ENCODE measurements around the gene CALY.

CALY gene

DNA sequence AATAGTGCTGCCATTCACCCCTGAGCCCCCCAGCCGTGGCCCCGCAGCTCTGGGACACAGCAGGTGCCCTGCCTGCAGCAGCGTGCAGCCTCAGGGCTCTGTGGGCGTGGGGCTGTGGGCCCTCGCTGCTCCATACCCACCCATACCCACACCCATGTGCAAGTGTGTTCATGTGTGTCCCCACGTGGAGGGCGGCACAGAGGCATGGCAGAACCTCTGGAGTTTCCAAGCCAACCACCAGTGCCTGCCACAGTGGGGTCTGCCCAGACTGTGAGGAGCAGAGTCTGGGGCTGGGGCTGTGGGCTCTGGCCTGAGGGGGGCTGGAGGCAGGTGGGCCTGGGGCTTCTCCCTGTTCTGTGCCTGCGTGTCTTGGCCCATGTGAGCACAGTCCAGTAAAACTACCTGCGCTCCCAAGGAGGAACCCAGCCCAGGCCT, 12.9 kb upstream of the CALY start:
- TF ChIP-seq ZBTB7A (IDR thresholded peaks at IDR 0.05; ENCODE audit: low read depth): 0 out of 2 replicates have a peak, but pooled peaks have one; percentile 37
- no peak for TF ChIP-seq NFIC (IDR thresholded peaks at IDR 0.05)
- no peak for TF ChIP-seq RAD21 (IDR thresholded peaks at IDR 0.05; ENCODE audit: low read depth)

DNA sequence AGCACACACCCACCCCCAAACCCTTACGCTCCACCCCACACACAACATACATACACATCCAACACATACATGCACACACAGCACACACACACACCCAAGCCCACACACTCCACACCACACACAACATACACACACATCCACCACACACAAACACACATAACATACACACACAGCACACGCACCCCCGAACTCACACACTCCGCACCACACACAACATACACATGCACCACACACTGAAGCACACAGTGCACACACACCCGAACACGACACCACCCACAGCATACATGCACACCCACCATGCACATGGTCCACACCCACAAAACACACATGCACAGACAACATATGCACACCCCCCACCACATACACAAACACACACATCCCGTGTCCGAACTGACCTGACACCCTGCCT, 12.5 kb upstream of the CALY start:
- TF ChIP-seq, protein P1, sequence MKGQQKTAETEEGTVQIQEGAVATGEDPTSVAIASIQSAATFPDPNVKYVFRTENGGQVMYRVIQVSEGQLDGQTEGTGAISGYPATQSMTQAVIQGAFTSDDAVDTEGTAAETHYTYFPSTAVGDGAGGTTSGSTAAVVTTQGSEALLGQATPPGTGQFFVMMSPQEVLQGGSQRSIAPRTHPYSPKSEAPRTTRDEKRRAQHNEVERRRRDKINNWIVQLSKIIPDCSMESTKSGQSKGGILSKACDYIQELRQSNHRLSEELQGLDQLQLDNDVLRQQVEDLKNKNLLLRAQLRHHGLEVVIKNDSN (IDR thresholded peaks at IDR 0.05): no peak
- TF ChIP-seq NFIC (IDR thresholded peaks at IDR 0.05): no peak
- no peak for TF ChIP-seq EP300 (IDR thresholded peaks at IDR 0.05; ENCODE audit: borderline replicate concordance)
- TF ChIP-seq, protein P2, sequence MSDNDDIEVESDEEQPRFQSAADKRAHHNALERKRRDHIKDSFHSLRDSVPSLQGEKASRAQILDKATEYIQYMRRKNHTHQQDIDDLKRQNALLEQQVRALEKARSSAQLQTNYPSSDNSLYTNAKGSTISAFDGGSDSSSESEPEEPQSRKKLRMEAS (IDR thresholded peaks at IDR 0.05): no peak
- TF ChIP-seq TEAD4 (IDR thresholded peaks at IDR 0.05): no peak
- no peak for TF ChIP-seq EGR1 (IDR thresholded peaks at IDR 0.05)
- no peak for TF ChIP-seq CEBPB (IDR thresholded peaks at IDR 0.05)
- no peak for TF ChIP-seq RAD21 (IDR thresholded peaks at IDR 0.05; ENCODE audit: low read depth)
- TF ChIP-seq FOXM1 (IDR thresholded peaks at IDR 0.05; ENCODE audit: borderline replicate concordance, low read depth): no peak

DNA sequence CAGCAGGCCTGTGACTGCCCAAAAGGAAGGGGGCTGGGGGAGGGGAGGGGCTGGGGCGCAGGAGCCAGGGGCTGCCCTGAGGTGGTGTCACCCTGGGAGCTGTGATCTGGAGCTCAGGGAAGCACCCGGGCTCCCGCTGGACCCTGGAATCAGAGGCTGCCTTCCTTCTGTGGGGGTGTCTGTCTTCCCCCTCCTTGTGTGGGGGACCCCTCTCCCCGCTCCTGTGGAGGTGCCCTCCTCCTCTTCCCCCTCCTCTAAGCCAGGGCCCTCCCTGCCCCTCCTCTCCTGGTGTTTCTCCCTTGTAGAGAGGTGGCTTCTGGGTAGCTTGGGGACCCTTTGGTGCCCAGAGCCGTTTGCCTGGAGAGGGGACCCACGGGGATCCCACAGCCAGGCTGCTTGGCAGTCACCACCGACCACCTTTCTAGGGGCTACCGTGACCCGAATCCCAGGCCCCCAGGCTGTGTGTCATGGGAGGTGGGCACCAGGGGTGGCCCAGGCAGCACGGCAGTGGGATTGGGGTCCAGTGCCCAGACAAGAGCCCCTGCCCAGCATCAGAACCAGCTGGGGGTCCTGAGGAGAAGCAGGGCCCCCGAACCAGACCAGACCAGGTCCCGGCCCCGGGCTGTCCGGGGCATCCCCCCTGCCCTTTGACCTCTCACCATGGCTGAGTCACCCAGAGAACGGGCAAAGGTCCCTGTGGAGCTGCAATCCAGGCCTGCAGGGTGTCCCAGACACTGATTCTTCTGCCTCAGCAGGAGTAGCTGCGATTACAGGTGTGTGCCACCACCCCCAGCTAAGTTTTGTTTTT, 11.2 kb upstream of the CALY start:
- TF ChIP-seq FOXM1 (IDR thresholded peaks at IDR 0.05; ENCODE audit: borderline replicate concordance, low read depth): no peak

DNA sequence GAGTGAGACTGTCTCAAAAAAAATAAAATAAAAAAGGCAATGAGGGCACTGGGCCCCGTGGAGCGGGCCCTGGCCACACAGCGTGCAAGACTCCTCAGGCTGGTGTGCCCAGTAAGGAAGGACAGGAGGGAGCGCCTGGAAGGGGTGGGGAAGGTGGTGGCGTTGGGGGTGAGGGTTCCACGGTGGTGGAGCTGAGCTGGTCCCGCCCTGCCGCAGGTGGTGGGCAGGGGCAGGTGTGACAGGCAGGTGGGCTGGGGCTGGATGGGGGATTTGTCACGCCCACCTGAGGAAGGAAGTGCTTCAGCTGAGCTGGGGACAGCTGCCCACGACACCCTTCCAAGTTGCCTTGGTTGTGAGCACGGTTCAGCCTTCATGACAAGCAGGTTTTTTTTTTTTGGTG, 9.7 kb upstream of the CALY start:
- TF ChIP-seq, protein P2 (IDR thresholded peaks at IDR 0.05): no peak
- no peak for TF ChIP-seq EP300 (IDR thresholded peaks at IDR 0.05; ENCODE audit: borderline replicate concordance)
- no peak for TF ChIP-seq YY1 (IDR thresholded peaks at IDR 0.05; ENCODE audit: low read depth)
- TF ChIP-seq TAF1 (IDR thresholded peaks at IDR 0.05; ENCODE audit: low read depth): no peak
- TF ChIP-seq, protein P3, sequence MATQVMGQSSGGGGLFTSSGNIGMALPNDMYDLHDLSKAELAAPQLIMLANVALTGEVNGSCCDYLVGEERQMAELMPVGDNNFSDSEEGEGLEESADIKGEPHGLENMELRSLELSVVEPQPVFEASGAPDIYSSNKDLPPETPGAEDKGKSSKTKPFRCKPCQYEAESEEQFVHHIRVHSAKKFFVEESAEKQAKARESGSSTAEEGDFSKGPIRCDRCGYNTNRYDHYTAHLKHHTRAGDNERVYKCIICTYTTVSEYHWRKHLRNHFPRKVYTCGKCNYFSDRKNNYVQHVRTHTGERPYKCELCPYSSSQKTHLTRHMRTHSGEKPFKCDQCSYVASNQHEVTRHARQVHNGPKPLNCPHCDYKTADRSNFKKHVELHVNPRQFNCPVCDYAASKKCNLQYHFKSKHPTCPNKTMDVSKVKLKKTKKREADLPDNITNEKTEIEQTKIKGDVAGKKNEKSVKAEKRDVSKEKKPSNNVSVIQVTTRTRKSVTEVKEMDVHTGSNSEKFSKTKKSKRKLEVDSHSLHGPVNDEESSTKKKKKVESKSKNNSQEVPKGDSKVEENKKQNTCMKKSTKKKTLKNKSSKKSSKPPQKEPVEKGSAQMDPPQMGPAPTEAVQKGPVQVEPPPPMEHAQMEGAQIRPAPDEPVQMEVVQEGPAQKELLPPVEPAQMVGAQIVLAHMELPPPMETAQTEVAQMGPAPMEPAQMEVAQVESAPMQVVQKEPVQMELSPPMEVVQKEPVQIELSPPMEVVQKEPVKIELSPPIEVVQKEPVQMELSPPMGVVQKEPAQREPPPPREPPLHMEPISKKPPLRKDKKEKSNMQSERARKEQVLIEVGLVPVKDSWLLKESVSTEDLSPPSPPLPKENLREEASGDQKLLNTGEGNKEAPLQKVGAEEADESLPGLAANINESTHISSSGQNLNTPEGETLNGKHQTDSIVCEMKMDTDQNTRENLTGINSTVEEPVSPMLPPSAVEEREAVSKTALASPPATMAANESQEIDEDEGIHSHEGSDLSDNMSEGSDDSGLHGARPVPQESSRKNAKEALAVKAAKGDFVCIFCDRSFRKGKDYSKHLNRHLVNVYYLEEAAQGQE (IDR thresholded peaks at IDR 0.05; ENCODE audit: low read depth): no peak
- TF ChIP-seq TEAD4 (IDR thresholded peaks at IDR 0.05): no peak

DNA sequence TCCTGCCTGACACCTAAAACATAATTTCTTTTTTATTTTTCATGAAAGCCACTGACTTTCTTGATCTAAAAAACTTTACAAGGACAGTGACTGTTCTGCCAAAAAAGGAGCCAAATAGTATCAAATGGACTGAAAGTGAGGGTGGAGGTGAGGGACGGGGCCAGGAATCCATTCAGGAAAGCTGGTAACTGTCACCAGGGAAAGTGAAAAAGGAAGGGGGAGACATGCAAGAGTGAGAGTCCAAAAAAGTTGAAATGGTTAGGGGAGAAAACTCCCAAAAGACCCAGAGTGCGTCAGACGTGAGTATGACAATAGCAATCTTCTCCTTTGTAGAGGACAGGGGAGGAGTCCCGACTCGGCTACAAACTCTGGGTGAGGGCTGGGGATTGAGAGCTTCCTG, 7.5 kb upstream of the CALY start:
- TF ChIP-seq, protein P3 (IDR thresholded peaks at IDR 0.05; ENCODE audit: low read depth): no peak
- no peak for TF ChIP-seq YY1 (IDR thresholded peaks at IDR 0.05; ENCODE audit: low read depth)
- TF ChIP-seq, protein P2 (IDR thresholded peaks at IDR 0.05): no peak
- no peak for TF ChIP-seq RAD21 (IDR thresholded peaks at IDR 0.05; ENCODE audit: low read depth)
- TF ChIP-seq FOXM1 (IDR thresholded peaks at IDR 0.05; ENCODE audit: borderline replicate concordance, low read depth): no peak
- TF ChIP-seq, protein P1 (IDR thresholded peaks at IDR 0.05): no peak
- TF ChIP-seq TCF12 (IDR thresholded peaks at IDR 0.05; ENCODE audit: low read depth): no peak
- no peak for TF ChIP-seq ZBTB7A (IDR thresholded peaks at IDR 0.05; ENCODE audit: low read depth)
- TF ChIP-seq CREB1 (IDR thresholded peaks at IDR 0.05; ENCODE audit: low read depth): no peak
- TF ChIP-seq TAF1 (IDR thresholded peaks at IDR 0.05; ENCODE audit: low read depth): no peak
- TF ChIP-seq EGR1 (IDR thresholded peaks at IDR 0.05): no peak
- TF ChIP-seq CEBPB (IDR thresholded peaks at IDR 0.05): no peak
- TF ChIP-seq NFIC (IDR thresholded peaks at IDR 0.05): no peak
- no peak for TF ChIP-seq TEAD4 (IDR thresholded peaks at IDR 0.05)
- no peak for TF ChIP-seq EP300 (IDR thresholded peaks at IDR 0.05; ENCODE audit: borderline replicate concordance)

DNA sequence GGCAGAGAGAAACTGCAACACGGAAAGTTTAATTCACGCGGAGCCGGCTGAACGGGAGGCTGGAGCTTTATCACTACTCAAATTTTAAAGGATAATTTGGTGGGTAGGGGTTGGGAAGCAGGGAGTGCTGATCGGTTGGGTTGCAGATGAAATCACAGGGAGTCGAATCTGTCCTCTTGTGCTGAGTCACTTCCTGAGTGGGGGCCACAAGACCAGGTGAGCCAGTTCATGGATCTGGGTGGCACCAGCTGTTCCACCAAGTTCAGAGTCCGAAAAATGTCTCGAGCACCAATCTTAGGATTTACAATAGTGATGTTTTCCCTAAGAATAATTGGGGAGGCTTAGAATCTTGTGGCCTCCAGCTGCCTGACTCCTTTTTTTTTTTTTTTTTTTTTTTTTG, 6.9 kb upstream of the CALY start:
- TF ChIP-seq TCF12 (IDR thresholded peaks at IDR 0.05; ENCODE audit: low read depth) (no peak), CEBPB (IDR thresholded peaks at IDR 0.05) (no peak), NFIC (IDR thresholded peaks at IDR 0.05) (no peak), YY1 (IDR thresholded peaks at IDR 0.05; ENCODE audit: low read depth) (no peak), FOXM1 (IDR thresholded peaks at IDR 0.05; ENCODE audit: borderline replicate concordance, low read depth) (no peak), TAF1 (IDR thresholded peaks at IDR 0.05; ENCODE audit: low read depth) (no peak), TEAD4 (IDR thresholded peaks at IDR 0.05) (no peak), ZBTB7A (IDR thresholded peaks at IDR 0.05; ENCODE audit: low read depth) (no peak), RAD21 (IDR thresholded peaks at IDR 0.05; ENCODE audit: low read depth) (no peak), EGR1 (IDR thresholded peaks at IDR 0.05) (no peak), EP300 (IDR thresholded peaks at IDR 0.05; ENCODE audit: borderline replicate concordance) (no peak), CREB1 (IDR thresholded peaks at IDR 0.05; ENCODE audit: low read depth) (no peak)
- TF ChIP-seq, protein P1 (IDR thresholded peaks at IDR 0.05): no peak
- TF ChIP-seq, protein P2 (IDR thresholded peaks at IDR 0.05): no peak
- TF ChIP-seq, protein P3 (IDR thresholded peaks at IDR 0.05; ENCODE audit: low read depth): no peak
